ENCODE results near the gene NEUROD1.

DNA sequence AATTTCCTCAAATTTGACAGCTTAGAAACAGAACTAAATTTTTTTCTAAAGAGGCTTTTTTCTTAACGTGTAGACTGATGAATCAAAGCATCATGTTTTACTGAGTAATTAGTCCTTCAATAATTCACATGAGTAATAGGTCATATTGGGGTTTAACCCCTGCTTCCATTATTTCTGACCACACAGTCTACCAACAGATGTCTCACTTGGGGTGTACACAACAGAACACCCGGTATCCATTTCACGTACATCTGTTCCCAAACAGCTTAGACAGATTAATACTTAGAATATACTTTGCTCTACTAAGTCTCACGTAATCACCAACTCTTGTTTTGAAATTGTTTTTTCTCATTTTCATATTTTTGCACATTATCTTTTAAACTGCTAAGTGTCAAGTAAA, 38.2 kb downstream of the NEUROD1 start:
- no peak for TF ChIP-seq EZH2 (IDR thresholded peaks at IDR 0.05)
- no peak for TF ChIP-seq POLR2AphosphoS5 (IDR thresholded peaks at IDR 0.05; ENCODE audit: borderline replicate concordance, low read depth, low read length)
- TF ChIP-seq FOXP2 (optimal IDR thresholded peaks at IDR 0.05; ENCODE audit: control extremely low read depth, extremely low read length, insufficient read depth) = no peak
